GM12873 (cell line): ENCODE measurements around the gene CHRNA5.

Source experiments
- TF ChIP-seq, protein P1 (sequence below): IDR thresholded peaks from 2 replicates; pipeline ENCODE4 v1.5.1; 2012; ENCODE audit warnings: low read depth, mild to moderate bottlenecking, moderate library complexity, low read length, control low read depth; ENCODE audit not compliant: insufficient read depth; ENCODE audit errors: missing control alignments

CHRNA5 gene

DNA sequence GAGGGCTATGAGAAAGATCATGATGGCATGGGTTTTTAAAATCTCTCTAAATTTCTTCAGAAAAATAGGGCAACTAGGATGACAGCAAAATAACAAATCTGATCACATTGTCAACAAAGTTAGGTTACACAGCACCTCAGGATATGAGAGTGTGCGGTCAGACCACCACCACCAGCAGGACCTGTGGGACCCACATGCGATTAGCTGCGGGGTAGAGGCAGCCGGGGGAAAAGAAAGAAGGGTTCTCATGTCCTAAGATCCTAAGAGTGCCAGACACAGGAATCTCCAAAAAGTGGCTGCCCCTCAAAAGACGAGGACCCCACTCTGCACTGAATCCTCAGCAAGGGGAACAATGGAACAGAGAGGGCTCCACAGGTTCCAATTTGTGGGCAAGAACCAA is 39.9 kb downstream of the CHRNA5 start:
- TF ChIP-seq, protein P1, sequence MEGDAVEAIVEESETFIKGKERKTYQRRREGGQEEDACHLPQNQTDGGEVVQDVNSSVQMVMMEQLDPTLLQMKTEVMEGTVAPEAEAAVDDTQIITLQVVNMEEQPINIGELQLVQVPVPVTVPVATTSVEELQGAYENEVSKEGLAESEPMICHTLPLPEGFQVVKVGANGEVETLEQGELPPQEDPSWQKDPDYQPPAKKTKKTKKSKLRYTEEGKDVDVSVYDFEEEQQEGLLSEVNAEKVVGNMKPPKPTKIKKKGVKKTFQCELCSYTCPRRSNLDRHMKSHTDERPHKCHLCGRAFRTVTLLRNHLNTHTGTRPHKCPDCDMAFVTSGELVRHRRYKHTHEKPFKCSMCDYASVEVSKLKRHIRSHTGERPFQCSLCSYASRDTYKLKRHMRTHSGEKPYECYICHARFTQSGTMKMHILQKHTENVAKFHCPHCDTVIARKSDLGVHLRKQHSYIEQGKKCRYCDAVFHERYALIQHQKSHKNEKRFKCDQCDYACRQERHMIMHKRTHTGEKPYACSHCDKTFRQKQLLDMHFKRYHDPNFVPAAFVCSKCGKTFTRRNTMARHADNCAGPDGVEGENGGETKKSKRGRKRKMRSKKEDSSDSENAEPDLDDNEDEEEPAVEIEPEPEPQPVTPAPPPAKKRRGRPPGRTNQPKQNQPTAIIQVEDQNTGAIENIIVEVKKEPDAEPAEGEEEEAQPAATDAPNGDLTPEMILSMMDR: no peak

DNA sequence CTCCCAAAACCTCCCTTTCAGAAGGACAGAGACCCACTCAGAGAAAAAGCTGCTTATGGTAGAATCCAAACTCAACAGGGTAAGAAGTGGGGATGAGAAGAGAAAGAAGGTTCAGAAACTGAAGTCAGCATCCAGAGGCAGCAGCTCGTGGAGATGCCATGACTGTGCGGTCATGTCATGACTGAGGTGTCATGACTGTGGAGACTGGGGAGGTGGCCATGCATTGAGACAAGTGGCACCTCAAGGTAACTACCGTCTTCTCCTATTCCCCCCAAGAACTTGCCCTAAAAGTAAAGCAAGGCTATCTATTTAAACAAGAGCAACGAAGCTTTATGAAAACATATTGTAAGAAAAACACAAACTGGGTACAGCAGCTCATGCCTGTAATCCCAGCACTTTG is 40.4 kb downstream of the CHRNA5 start:
- TF ChIP-seq, protein P1: no peak

DNA sequence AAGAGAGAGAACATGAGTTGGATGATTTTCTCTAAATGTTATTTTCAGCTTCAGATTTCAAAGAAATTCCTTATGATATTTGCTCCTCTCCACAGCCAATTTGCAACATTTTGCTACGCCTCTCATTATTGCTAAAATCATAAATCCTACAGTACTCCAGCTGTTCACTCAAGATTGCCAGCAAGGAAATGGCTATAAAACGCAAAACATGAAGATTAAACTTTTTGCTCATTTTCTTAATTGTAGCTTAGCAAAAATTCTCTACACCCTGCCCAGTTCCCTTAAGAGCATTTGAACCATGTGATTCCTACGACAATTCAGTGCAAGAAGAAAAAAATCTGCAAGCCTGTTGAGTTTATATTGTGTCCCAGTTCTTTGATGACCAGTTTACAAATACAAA is 48.7 kb downstream of the CHRNA5 start:
- TF ChIP-seq, protein P1: no peak

GRCh38 chr15:78615151-78615589 is 49.9 kb downstream of the CHRNA5 start:
- TF ChIP-seq, protein P1: no peak

GRCh38 chr15:78616506-78616905 is 51.2 kb downstream of the CHRNA5 start:
- TF ChIP-seq, protein P1: no peak

DNA sequence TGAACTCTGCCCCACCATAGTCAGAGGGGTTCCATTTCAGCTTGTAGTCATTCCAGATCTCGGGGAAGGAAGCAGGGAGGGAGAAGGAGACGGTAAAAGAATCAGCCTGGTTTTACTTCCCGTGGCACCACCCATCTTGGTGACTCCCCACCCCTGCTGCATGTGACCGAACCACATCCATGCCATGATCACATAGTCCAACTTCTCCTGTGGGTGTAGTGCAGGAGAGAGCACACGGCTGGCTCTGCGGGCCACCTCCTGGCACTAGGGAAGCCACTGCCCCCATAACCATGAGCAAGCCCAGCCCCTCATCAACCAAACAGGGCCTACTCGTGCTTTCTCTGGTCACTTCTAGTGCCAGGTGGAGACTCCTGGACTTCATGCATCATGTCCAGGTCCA is 51.8 kb downstream of the CHRNA5 start:
- TF ChIP-seq, protein P1: no peak

DNA sequence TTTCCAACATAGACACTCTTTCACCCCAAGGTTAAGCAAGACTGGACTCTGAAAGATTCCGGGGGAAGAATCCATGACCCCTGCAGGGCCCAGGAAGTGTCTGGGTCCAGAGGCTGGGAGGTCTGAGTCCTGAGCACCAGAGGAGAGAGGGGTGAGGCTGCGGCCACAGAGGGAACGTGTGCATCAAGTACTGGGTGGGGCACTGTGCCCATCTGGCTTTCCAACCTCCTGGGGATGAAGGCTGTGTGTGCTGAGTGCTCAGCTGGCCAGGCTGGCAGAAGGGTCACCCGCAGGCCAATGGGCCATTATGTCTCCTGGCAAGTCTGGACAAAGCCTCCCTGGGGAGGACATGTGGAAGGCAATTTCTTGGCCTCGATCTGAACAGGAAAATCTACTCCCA is 52.2 kb downstream of the CHRNA5 start:
- TF ChIP-seq, protein P1: no peak

GRCh38 chr15:78618064-78618463 is 52.7 kb downstream of the CHRNA5 start:
- TF ChIP-seq, protein P1: no peak
